Raji (cell line): ENCODE measurements around the gene KLK15.

Experiments
- POLR2A ChIP-seq: IDR thresholded peaks from 2 replicates; pipeline ENCODE4 v1.6.1; 2011; ENCODE audit warnings: low read depth, low read length, control low read depth; ENCODE audit not compliant: insufficient read depth

Gene KLK15

DNA sequence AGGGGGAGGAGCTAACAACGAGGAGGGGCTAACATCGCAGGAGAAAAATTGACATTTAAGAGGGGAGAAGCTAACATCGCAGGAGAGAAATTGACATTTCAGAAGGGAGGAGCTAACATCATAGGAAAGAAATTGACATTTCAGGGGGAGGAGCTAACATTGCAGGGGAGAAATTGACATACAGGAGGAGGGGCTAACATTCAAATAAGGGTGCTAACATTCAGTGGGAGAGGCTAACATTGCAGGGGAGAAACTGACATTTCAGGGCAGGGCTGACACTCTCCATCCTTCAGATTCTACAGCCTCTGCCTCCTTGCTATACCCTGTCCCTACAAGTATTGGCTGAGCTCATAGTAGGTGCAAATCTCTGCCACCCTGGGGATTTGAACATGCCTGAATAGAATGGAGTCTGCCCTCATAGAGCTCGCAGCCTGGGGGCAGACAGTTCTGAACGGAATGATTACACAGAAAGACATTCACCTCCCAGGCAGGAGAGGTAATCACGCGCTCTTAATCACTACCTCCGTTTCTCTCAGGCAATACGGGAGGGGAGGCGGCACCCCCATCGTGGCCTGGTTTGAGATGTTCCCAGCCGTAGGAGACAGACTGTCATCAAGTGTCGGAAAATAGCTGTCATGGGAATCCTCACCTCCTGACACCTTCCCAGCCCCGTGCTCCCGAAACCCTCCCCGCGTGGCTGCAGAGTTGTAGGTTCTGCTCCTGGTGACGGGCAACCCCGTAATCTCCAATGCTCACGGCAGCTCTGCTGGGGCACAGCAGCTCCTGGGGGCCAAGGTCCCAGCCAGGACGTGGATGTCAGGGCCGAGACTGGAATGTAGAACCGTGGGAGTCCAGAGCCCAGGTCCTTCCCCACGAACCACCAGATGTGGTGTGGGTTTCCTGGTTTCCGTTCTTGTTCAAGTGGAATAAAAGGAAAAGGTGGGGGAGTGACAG lies 53.6 kb downstream of the KLK15 start:
- no peak for TF ChIP-seq POLR2A

DNA sequence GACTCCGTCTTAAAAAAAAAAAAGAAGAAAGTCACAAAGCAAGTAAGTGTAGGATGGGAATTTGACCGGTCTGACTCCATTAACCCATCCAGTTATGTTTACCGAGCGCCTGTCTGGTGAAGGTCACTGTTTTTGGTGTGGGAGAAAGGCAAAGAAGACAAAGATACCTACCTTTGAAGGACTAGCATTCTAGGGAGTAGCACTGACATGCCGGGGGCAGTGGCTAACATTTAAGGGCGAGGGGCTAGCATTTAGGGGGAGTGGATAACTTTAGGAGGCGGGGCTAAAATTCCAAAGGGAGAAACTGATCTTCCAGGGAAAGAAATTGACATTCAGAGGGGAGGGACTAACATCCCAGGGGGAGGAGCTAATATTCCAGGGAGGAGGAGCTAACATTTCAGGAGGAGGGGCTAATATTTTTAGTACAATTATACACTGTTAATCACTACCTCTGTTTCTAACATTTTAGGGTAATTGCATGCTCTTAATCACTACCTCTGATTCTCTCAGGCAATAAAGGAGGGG lies 54.4 kb downstream of the KLK15 start:
- no peak for TF ChIP-seq POLR2A

DNA sequence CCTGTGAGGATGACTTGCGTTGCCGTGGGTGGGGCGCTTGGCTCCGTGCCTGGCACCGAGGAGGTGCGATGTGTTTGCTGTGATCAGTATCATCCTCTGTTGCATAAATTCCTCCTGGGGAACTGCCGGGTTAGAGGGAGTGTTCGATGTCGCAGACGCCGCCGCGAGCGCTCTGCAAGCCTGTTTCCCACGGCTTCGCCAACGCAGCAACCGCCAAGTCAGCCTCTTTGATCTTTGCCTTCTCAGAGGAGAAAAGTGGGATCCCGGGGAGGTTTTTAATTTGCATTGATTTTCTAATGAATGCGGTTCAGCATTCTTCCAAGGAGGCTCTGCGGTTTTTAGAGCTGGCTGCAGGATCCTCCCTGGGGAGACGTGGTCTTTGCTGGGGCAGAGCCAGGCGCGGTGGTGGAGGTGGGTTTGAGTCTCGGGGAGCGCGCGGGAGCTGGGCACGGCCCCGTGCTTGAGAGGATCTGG lies 55.5 kb downstream of the KLK15 start:
- TF ChIP-seq POLR2A, result no peak

DNA sequence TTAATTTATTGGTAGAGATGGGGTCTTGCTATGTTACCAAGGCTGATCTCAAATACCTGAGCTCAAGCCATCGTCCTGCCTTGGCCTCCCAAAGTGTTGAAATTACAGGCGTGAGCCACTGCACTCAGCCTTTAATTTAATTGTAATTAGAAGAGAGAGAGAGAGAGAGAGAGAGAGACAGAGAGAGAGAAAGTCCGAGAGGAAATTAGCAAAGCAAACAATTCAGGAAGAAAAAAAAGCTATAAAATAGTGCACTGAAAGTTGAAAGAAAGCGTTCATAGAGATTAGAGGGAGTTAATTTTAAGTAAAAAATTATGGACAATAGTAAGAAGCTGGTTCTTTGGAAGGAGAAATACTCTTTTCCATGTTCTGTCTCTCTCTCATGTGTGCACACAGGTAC lies 56.1 kb downstream of the KLK15 start:
- no peak for TF ChIP-seq POLR2A

DNA sequence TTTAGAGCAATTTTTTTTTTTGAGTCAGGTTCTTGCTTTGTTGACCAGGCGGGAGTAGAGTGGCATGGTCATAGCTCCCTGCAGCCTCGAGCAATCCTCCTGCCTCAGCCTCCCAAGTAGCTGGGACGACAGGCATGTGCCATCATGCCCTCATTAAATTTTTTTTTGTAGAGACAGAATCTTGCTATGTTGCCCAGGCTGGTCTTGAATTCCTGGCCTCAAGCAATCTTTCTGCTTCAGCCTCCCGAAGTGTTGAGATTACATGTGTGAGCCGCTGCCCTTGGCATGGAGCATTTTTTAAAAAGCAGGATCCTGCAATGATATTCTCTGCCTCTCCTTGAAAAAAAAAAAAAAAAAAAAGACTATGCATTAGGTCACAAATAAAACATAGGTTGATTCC lies 57.2 kb downstream of the KLK15 start:
- TF ChIP-seq POLR2A, result no peak
